Activated CD4-positive, alpha-beta memory T cell treated with anti-CD3 and anti-CD28 coated beads for 36 hours (primary cell): ENCODE measurements around the gene TMEM53. TPM values are rescaled to one million over a fixed set of nuclear protein-coding genes. Genes with fewer than 3 reads are reported as not detected.

ENCODE experiments used
- CTCF ChIA-PET: fragments of 350-600 bp; sonication (Branson Sonifier 250); formaldehyde crosslinking; loops from one replicate; lab custom pipeline; 2021; ENCODE audit warnings: antibody characterized with exemption, inconsistent platforms; lab: Charles Lee
- POLR2A ChIA-PET: fragments of 350-600 bp; sonication (Branson Sonifier 250); formaldehyde crosslinking; loops from one replicate; lab custom pipeline; 2021; ENCODE audit warnings: antibody characterized with exemption; lab: Charles Lee
- DNase-seq: peaks from one replicate; pipeline ENCODE4 v3.0.0-alpha.2; 2020
- H3K27ac Mint-ChIP-seq: one replicate; pipeline ENCODE4 v1.8.0; 2021; ENCODE audit warnings: mixed read lengths
- H3K27me3 Mint-ChIP-seq: one replicate; pipeline ENCODE4 v1.8.0; 2021; ENCODE audit warnings: mixed read lengths
- H3K36me3 Mint-ChIP-seq: one replicate; pipeline ENCODE4 v1.8.0; 2021; ENCODE audit warnings: mixed read lengths
- H3K4me1 Mint-ChIP-seq: one replicate; pipeline ENCODE4 v1.8.0; 2021; ENCODE audit warnings: low read depth, mixed read lengths
- H3K4me3 Mint-ChIP-seq: one replicate; pipeline ENCODE4 v1.8.0; 2021; ENCODE audit warnings: mild to moderate bottlenecking, mixed read lengths
- H3K9me3 Mint-ChIP-seq: one replicate; pipeline ENCODE4 v1.8.0; 2021; ENCODE audit warnings: mixed read lengths
- intact Hi-C: fragments of 100-400 bp; cut with micrococcal nuclease; formaldehyde crosslinking; loops from one replicate; pipeline ENCODE4 v1.15.1; 2023
- total RNA-seq, 2 experiments: library from RNA; stranded (reverse); gene quantifications; one replicate each; pipeline ENCODE4 v1.2.3, GENCODE V29; 2021

Gene TMEM53
- total RNA-seq, 2 experiments from 2014 or later = 5.1 to 6.5 TPM

GRCh38 chr1:44636688-44637598 is 37.3 kb downstream of the TMEM53 start:
- DNase-seq = no peak
- CTCF ChIA-PET = interaction anchor here (0.7 to 6.9 kb wide), 2 partner anchors 15 to 589 kb away, joined by 3 to 65 read pairs; no protein-coding TSS in a partner anchor
- POLR2A ChIA-PET = interaction anchor here (0.5 to 3.1 kb wide), 2 partner anchors 15 to 29 kb away, joined by 4 to 15 read pairs; no protein-coding TSS in a partner anchor
- H3K4me1 Mint-ChIP-seq = peaks cover 26% of the 10 kb centered on the region
- H3K9me3 Mint-ChIP-seq = no peaks in the 10 kb centered on the region
- intact Hi-C loops = loop anchor here (10.0 kb wide), 2 partner anchors 168 to 1682 kb away; partner anchors contain the start of genes BTBD19, DYNLT4, PLK3 and SLC2A1
- peak overlapping the region; percentile 28 for H3K27ac Mint-ChIP-seq
- H3K27me3 Mint-ChIP-seq = no peaks in the 10 kb centered on the region
- no peak overlapping the region for H3K4me3 Mint-ChIP-seq
- peaks cover 32% of the 10 kb centered on the region for H3K36me3 Mint-ChIP-seq

DNA sequence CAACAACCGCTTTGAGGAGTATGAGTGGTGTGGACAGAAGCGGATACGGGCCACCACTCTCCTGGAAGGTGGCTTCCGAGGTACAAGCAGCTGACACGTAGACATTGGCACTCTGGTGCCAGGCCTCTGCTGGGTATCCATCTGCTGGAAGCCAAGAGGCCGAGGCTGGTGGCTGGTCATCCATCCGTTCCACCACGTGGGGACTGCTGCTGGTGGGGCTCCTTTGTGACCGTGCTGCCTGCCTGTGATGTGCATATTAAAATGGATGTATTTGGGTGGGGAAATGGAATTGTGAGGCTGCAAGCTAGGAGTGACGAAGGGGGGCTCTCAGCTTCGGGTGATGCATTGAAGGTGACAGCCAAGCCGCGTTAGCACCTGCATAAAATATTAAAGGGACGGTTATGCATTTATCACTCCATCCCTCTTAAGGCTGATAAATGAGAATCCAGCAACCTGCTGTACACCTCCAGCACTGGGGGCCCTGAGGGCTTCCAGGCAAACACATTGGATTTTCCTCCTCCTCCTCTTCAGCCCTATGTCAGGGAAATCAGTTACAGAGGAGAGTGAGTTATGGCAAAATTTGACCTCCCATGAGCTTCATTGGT is 38.1 kb downstream of the TMEM53 start:
- peaks cover 29% of the 10 kb centered on the region for H3K4me1 Mint-ChIP-seq
- no peaks in the 10 kb centered on the region for H3K9me3 Mint-ChIP-seq
- intact Hi-C loops = loop anchor here (10.0 kb wide), 2 partner anchors 169 to 1681 kb away; partner anchors contain the start of genes BTBD19, DYNLT4, PLK3 and SLC2A1
- H3K27me3 Mint-ChIP-seq = no peaks in the 10 kb centered on the region
- ChIA-PET CTCF (interaction anchor here (6.9 kb wide), 1 partner anchor 16 kb away, joined by 65 read pairs; no protein-coding TSS in a partner anchor), POLR2A (interaction anchor here (0.5 to 3.1 kb wide), 2 partner anchors 15 to 29 kb away, joined by 4 to 15 read pairs; no protein-coding TSS in a partner anchor)
- H3K27ac Mint-ChIP-seq = no peak overlapping the region
- DNase-seq = no peak
- H3K36me3 Mint-ChIP-seq = peaks cover 31% of the 10 kb centered on the region
- no peak overlapping the region for H3K4me3 Mint-ChIP-seq

- H3K27ac Mint-ChIP-seq = no peak overlapping the region
These were observed 38.8 kb downstream of the TMEM53 start for GRCh38 chr1:44635439-44635838.

DNA sequence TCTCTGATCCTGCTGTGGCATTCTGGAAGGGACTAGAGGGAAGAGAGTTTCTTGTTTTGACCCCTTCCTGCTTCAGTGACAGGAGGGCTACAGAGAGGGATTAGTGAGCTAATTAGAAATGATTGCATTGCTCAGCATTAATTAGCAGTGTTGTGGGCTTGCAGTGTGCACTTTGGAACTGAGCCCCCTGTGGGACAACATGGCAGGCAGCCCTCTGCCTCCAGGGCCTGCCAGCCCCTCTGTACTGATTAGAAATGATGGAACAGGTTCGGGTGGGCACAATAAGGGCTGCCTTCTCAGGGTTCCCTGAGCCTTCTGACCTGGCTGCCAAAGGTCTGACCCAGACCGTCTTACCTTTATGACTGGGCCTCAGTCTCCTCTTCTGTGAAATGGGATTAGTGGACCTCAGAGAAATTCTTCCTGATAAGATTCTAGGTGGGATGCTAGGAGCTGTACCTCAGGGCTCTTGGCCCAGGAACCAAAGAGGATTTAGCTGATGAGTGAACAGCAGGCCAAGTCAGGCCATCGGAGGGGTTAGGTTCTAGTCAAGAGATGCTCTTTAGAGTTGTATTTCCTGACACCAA is 39.6 kb downstream of the TMEM53 start:
- intact Hi-C loops = loop anchor here (5.0 to 10.0 kb wide), 3 partner anchors 88 to 1680 kb away; partner anchors contain the start of genes BTBD19, DYNLT4, PLK3 and SLC2A1
- H3K36me3 Mint-ChIP-seq = peaks cover 31% of the 10 kb centered on the region
- DNase-seq = no peak
- H3K4me3 Mint-ChIP-seq = no peak overlapping the region
- H3K4me1 Mint-ChIP-seq = peaks cover 36% of the 10 kb centered on the region
- ChIA-PET CTCF (interaction anchor here (0.9 to 6.9 kb wide), 4 partner anchors 18 to 288 kb away, joined by 3 to 65 read pairs (median 3); no protein-coding TSS in a partner anchor), POLR2A (interaction anchor here (1.3 to 4.2 kb wide), 3 partner anchors 17 to 38 kb away, joined by 3 to 36 read pairs (median 28); partner anchors contain the start of genes ARMH1 and TMEM53)
- peak overlapping the region; percentile 10 for H3K27ac Mint-ChIP-seq
- H3K27me3 Mint-ChIP-seq = no peaks in the 10 kb centered on the region
- no peaks in the 10 kb centered on the region for H3K9me3 Mint-ChIP-seq

More at GRCh38 chr1:44635439-44635838, 38.8 kb downstream of the TMEM53 start:
- Mint-ChIP-seq H3K27me3 (no peaks in the 10 kb centered on the region), H3K36me3 (peaks cover 31% of the 10 kb centered on the region), H3K4me1 (peaks cover 36% of the 10 kb centered on the region), H3K4me3 (no peak overlapping the region), H3K9me3 (no peaks in the 10 kb centered on the region)
- no peak for DNase-seq
- intact Hi-C loops = loop anchor here (10.0 kb wide), 2 partner anchors 169 to 1681 kb away; partner anchors contain the start of genes BTBD19, DYNLT4, PLK3 and SLC2A1
- ChIA-PET POLR2A (interaction anchor here (1.3 kb wide), 1 partner anchor 17 kb away, joined by 3 read pairs; no protein-coding TSS in a partner anchor), CTCF (interaction anchor here (6.9 kb wide), 1 partner anchor 17 kb away, joined by 65 read pairs; no protein-coding TSS in a partner anchor)

DNA sequence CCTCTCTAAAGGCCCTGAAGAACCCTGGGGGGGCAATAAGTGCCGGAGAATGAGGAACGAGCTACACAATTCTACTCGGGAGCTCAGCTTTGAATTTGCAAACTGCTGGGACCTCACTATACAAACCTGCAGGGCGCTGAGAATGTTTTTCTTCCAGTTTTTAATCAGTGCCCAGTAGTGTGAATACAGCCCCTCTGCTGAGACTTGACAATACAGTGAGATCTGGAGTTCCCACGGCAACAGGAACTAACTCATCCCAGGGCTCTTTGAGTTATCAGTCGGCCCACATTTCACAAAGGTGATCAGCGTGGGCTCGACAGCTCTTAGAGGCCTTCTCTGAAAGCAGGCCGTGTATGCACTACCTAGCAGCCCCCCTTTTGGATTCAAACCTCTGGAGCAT is 41.7 kb downstream of the TMEM53 start:
- peak; percentile 36 for DNase-seq
- H3K4me1 Mint-ChIP-seq = peaks cover 36% of the 10 kb centered on the region
- intact Hi-C loops = loop anchor here (1.0 to 10.0 kb wide), 4 partner anchors 42 to 1678 kb away; partner anchors contain the start of genes ARMH1, BTBD19, DYNLT4 and PLK3
- H3K36me3 Mint-ChIP-seq = peaks cover 27% of the 10 kb centered on the region
- H3K27me3 Mint-ChIP-seq = no peaks in the 10 kb centered on the region
- ChIA-PET CTCF (interaction anchor here (0.6 to 6.9 kb wide), 5 partner anchors 10 to 254 kb away, joined by 3 to 65 read pairs (median 4); no protein-coding TSS in a partner anchor), POLR2A (interaction anchor here (1.0 to 4.2 kb wide), 11 partner anchors 10 to 601 kb away, joined by 3 to 36 read pairs (median 8); partner anchors contain the start of genes ARMH1, DMAP1, RNU5D-1 and SLC6A9)
- H3K9me3 Mint-ChIP-seq = no peaks in the 10 kb centered on the region
- peak overlapping the region; percentile 94 for H3K27ac Mint-ChIP-seq
- H3K4me3 Mint-ChIP-seq = peak overlapping the region; percentile 91

- no peaks in the 10 kb centered on the region for H3K27me3 Mint-ChIP-seq
- H3K9me3 Mint-ChIP-seq = no peaks in the 10 kb centered on the region
- H3K27ac Mint-ChIP-seq = peak overlapping the region; percentile 94
- ChIA-PET POLR2A (interaction anchor here (0.6 to 4.2 kb wide), 16 partner anchors 11 to 600 kb away, joined by 3 to 36 read pairs (median 6); partner anchors contain the start of genes ARMH1, DMAP1, RNU5D-1 and SLC6A9), CTCF (interaction anchor here (0.6 to 6.9 kb wide), 7 partner anchors 20 to 415 kb away, joined by 3 to 65 read pairs (median 4); no protein-coding TSS in a partner anchor)
- peaks cover 36% of the 10 kb centered on the region for H3K4me1 Mint-ChIP-seq
- intact Hi-C loops = loop anchor here (1.0 to 10.0 kb wide), 4 partner anchors 42 to 1677 kb away; partner anchors contain the start of genes ARMH1, BTBD19, DYNLT4 and PLK3
- peak overlapping the region; percentile 91 for H3K4me3 Mint-ChIP-seq
- DNase-seq = peak; percentile 94
- peaks cover 26% of the 10 kb centered on the region for H3K36me3 Mint-ChIP-seq
These were observed 42.4 kb downstream of the TMEM53 start for GRCh38 chr1:44631647-44632539.

- no peak for DNase-seq
- H3K4me1 Mint-ChIP-seq = peaks cover 36% of the 10 kb centered on the region
- H3K27ac Mint-ChIP-seq = peak overlapping the region; percentile 94
- CTCF ChIA-PET = interaction anchor here (0.7 to 6.9 kb wide), 6 partner anchors 21 to 414 kb away, joined by 3 to 65 read pairs (median 4); no protein-coding TSS in a partner anchor
- no peaks in the 10 kb centered on the region for H3K9me3 Mint-ChIP-seq
- intact Hi-C loops = loop anchor here (5.0 to 10.0 kb wide), 3 partner anchors 91 to 1676 kb away; partner anchors contain the start of genes BTBD19, DYNLT4, PLK3 and SLC2A1
- POLR2A ChIA-PET = interaction anchor here (0.6 to 4.2 kb wide), 15 partner anchors 9 to 418 kb away, joined by 3 to 36 read pairs (median 6); partner anchors contain the start of genes ARMH1, DMAP1, RNU5D-1 and TMEM53
- H3K36me3 Mint-ChIP-seq = peaks cover 25% of the 10 kb centered on the region
- H3K27me3 Mint-ChIP-seq = no peaks in the 10 kb centered on the region
- peak overlapping the region; percentile 91 for H3K4me3 Mint-ChIP-seq
These were observed 43.0 kb downstream of the TMEM53 start for GRCh38 chr1:44631333-44631646.

- Mint-ChIP-seq H3K27ac (peak overlapping the region; percentile 94), H3K27me3 (no peaks in the 10 kb centered on the region), H3K36me3 (peaks cover 19% of the 10 kb centered on the region), H3K4me3 (peak overlapping the region; percentile 91), H3K9me3 (no peaks in the 10 kb centered on the region), H3K4me1 (peaks cover 35% of the 10 kb centered on the region)
- no peak for DNase-seq
- CTCF ChIA-PET = interaction anchor here (1.4 kb wide), 1 partner anchor 22 kb away, joined by 9 read pairs; no protein-coding TSS in a partner anchor
- POLR2A ChIA-PET = interaction anchor here (3.0 kb wide), 1 partner anchor 34 kb away, joined by 10 read pairs; no protein-coding TSS in a partner anchor
- intact Hi-C loops = loop anchor here (5.0 to 10.0 kb wide), 3 partner anchors 92 to 1675 kb away; partner anchors contain the start of genes BTBD19, DYNLT4, PLK3 and SLC2A1
These were observed 44.2 kb downstream of the TMEM53 start for GRCh38 chr1:44630116-44630515.

- Mint-ChIP-seq H3K9me3 (no peaks in the 10 kb centered on the region), H3K4me1 (peaks cover 25% of the 10 kb centered on the region), H3K27ac (no peak overlapping the region), H3K27me3 (no peaks in the 10 kb centered on the region), H3K4me3 (no peak overlapping the region), H3K36me3 (peaks cover 10% of the 10 kb centered on the region)
- DNase-seq = no peak
- intact Hi-C loops = no loop called here
- ChIA-PET CTCF (interaction anchor here (1.4 kb wide), 1 partner anchor 23 kb away, joined by 9 read pairs; no protein-coding TSS in a partner anchor), POLR2A (no interaction called here)
These were observed 45.1 kb downstream of the TMEM53 start for GRCh38 chr1:44628962-44629756.
